ENCODE data around the gene INPP5B.

INPP5B gene

DNA sequence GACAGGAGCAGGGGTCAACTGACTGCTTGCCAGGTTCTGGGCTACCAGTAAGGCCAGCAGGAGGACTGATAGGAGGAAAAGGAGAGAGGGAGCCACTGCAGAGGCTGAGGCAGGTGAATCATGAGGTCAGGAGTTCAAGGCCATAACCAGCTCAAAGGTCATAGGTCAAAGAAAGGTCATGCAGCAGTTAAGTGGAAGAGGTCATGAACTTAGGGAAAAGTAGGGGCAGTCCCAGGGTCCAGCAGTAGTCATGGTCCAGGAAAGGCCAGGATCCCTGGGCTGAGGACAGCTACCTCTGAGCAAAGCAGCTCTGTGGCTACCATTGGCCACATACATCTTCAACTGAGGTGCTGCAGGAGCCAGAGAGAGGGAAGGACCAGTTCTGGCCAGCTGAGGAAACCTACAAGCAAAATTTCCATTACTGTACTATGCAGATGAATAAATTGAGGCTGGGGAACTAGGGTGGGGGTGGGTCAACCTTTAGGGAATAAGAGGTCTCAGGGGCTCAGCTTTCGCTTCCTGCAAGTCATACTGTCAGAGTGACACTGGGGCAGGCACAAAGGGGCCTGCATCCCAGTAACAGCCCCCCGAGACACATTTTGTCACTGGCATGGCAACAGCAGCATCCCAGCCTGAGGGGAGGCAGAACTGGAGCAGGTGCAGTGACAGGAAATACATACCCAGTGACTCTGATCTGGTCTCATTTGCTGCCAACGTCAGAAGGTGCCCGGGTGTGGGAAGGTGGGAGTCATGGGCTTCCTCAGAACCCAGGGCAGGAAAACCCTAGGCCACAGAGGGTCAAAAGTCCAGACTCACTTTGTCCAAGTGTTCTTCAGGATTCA lies 5.2 kb upstream of the INPP5B start:
- H3K4me3 ChIP-seq (ENCODE audit: low read depth, low read length) = no peak overlapping the region
- no peak overlapping the region for H2BK5ac ChIP-seq (ENCODE audit: low read depth, low read length, poor library complexity)
- no peak overlapping the region for H2AK5ac ChIP-seq (ENCODE audit: low read length)
- H4K91ac ChIP-seq (ENCODE audit: low read depth, low read length) = no peak overlapping the region
- no peak overlapping the region for H4K8ac ChIP-seq (ENCODE audit: low read depth, low read length)
- no peak for DNase-seq
- H2AFZ ChIP-seq (ENCODE audit: insufficient read depth, low read length, poor library complexity) = no peak overlapping the region
- H3K79me1 ChIP-seq (ENCODE audit: low read length) = no peaks in the 10 kb centered on the region
- H3K27me3 ChIP-seq (ENCODE audit: insufficient read depth, low read length) = no peaks in the 10 kb centered on the region
- H3K27ac ChIP-seq (ENCODE audit: low read depth, low read length) = no peak overlapping the region
- no peak overlapping the region for H3K4ac ChIP-seq (ENCODE audit: low read depth, low read length)
- H2BK12ac ChIP-seq (ENCODE audit: low read length) = no peak overlapping the region
- peaks cover 2 to 6% of the 10 kb centered on the region in 2 experiments for H3K36me3 ChIP-seq (ENCODE audit: control insufficient read depth in 1 of 2, insufficient read depth in 2 of 2, low read length in 2 of 2)
- WGBS (ENCODE audit: extremely low coverage, insufficient coverage, insufficient read length) = no CpG with 5 or more reads among the region's 4 CpGs
- H3K14ac ChIP-seq (ENCODE audit: low read length) = no peak overlapping the region
- no peak overlapping the region for H3K23ac ChIP-seq (ENCODE audit: low read length)
- no peak overlapping the region for H3K18ac ChIP-seq (ENCODE audit: low read length)
- H4K12ac ChIP-seq (ENCODE audit: low read depth, low read length) = no peak overlapping the region
- H3K9me3 ChIP-seq (ENCODE audit: insufficient read depth, low read depth, low read length) = no peaks in the 10 kb centered on the region
- no peak overlapping the region for H3K9ac ChIP-seq (ENCODE audit: low read length)
- H3K4me2 ChIP-seq (ENCODE audit: low read length) = no peak overlapping the region
- H3K79me2 ChIP-seq (ENCODE audit: control insufficient read depth, insufficient read depth, low read length, poor library complexity) = no peaks in the 10 kb centered on the region
- H2BK120ac ChIP-seq (ENCODE audit: insufficient read depth, low read length, poor library complexity) = no peak overlapping the region
- peaks cover 4% of the 10 kb centered on the region in 2 experiments for H3K4me1 ChIP-seq (ENCODE audit: control insufficient read depth in 1 of 2, insufficient read depth in 2 of 2, low read length in 2 of 2)

DNA sequence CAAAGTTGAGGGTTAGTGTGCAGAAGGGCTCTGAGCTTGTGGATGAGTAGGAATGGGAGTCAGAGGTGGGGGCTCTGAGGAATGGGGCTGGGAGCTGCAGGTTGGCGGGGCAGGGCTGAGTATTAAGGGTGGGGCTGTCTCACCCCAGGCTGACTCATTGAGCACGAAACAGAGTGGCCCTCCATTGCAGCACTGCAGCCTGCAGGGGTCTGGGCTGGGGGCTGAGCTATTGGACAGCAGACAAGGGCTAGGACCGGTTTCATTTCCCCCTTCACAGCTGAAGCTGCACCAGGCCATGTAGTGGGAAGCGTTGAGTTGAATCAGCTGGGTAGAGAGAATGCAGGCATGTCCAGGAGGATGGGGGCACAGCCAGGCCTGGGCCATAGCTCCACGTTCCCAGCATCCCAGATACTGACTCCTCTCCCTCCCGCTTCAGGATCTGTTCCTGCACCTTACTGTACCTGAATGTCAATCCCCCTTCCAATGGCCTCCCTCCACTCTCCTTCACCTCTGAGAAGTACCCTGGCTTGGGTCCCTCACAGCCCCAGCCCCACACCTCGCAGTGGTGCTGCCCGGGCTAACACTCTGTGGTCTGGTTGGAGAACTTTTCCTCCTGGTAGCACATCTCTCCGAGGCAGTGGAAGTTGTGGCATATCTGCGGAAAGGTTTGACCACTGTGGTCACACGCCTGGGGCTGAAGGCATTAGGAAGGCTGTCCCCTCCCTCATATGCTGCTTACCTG lies 4.4 kb upstream of the INPP5B start:
- no peak overlapping the region for H2BK120ac ChIP-seq (ENCODE audit: insufficient read depth, low read length, poor library complexity)
- H4K8ac ChIP-seq (ENCODE audit: low read depth, low read length) = no peak overlapping the region
- no peaks in the 10 kb centered on the region for H3K27me3 ChIP-seq (ENCODE audit: insufficient read depth, low read length)
- no peaks in the 10 kb centered on the region for H3K9me3 ChIP-seq (ENCODE audit: insufficient read depth, low read depth, low read length)
- WGBS (ENCODE audit: extremely low coverage, insufficient coverage, insufficient read length) = no CpG with 5 or more reads among the region's 11 CpGs
- no peak overlapping the region for H3K4me3 ChIP-seq (ENCODE audit: low read depth, low read length)
- no peak overlapping the region for H3K9ac ChIP-seq (ENCODE audit: low read length)
- H3K4me2 ChIP-seq (ENCODE audit: low read length) = no peak overlapping the region
- H3K36me3 ChIP-seq (ENCODE audit: control insufficient read depth in 1 of 2, insufficient read depth in 2 of 2, low read length in 2 of 2) = peaks cover under 1% of the 10 kb centered on the region in 2 experiments
- H3K4ac ChIP-seq (ENCODE audit: low read depth, low read length) = no peak overlapping the region
- no peak overlapping the region for H2AK5ac ChIP-seq (ENCODE audit: low read length)
- no peak overlapping the region for H4K12ac ChIP-seq (ENCODE audit: low read depth, low read length)
- no peak for DNase-seq
- H2AFZ ChIP-seq (ENCODE audit: insufficient read depth, low read length, poor library complexity) = no peak overlapping the region
- H3K79me1 ChIP-seq (ENCODE audit: low read length) = peaks cover 4% of the 10 kb centered on the region
- H3K14ac ChIP-seq (ENCODE audit: low read length) = no peak overlapping the region
- no peak overlapping the region for H2BK12ac ChIP-seq (ENCODE audit: low read length)
- H3K18ac ChIP-seq (ENCODE audit: low read length) = no peak overlapping the region
- peaks cover 2% of the 10 kb centered on the region for H3K79me2 ChIP-seq (ENCODE audit: control insufficient read depth, insufficient read depth, low read length, poor library complexity)
- no peak overlapping the region for H3K23ac ChIP-seq (ENCODE audit: low read length)
- H3K4me1 ChIP-seq (ENCODE audit: control insufficient read depth in 1 of 2, insufficient read depth in 2 of 2, low read length in 2 of 2) = peaks cover 4 to 6% of the 10 kb centered on the region in 2 experiments
- no peak overlapping the region for H3K27ac ChIP-seq (ENCODE audit: low read depth, low read length)
- H2BK5ac ChIP-seq (ENCODE audit: low read depth, low read length, poor library complexity) = no peak overlapping the region
- no peak overlapping the region for H4K91ac ChIP-seq (ENCODE audit: low read depth, low read length)

DNA sequence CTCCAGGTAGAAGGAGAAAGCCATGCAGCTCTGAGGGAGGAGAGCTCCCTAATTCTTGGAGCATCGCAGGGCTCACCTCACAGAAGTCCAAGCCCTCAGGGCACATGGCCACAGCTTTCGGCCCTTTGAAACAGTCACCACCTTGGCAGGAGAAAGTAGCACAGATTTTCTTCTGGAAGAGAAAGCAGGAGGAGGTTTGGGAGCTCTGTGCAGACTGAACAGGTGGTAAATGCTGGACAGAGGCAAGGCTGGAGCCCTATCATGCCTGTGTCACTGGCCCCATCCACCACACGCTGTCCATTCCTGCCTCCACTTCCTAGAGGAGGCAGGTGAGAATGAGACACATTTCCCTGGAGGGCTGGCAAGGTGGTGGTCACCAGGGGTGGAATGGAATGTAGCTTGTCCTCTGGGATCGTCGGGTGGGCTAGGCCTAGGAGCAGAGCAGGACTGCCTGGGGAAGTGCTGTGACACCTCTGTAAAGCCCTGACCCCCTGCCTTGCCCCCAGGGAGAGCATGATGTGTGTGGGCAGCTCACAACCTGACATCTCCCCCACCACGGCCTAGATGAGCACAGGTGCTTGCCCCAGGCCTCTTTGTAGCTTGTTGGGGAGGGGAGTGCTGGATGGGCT lies 2.8 kb upstream of the INPP5B start:
- H3K9ac ChIP-seq (ENCODE audit: low read length) = no peak overlapping the region
- H2BK12ac ChIP-seq (ENCODE audit: low read length) = no peak overlapping the region
- no peaks in the 10 kb centered on the region for H3K27me3 ChIP-seq (ENCODE audit: insufficient read depth, low read length)
- no peak overlapping the region for H3K14ac ChIP-seq (ENCODE audit: low read length)
- H2AFZ ChIP-seq (ENCODE audit: insufficient read depth, low read length, poor library complexity) = no peak overlapping the region
- H3K4me1 ChIP-seq (ENCODE audit: control insufficient read depth in 1 of 2, insufficient read depth in 2 of 2, low read length in 2 of 2) = peaks cover 6 to 13% of the 10 kb centered on the region in 2 experiments
- H3K4me3 ChIP-seq (ENCODE audit: low read depth, low read length) = no peak overlapping the region
- H3K36me3 ChIP-seq (ENCODE audit: control insufficient read depth in 1 of 2, insufficient read depth in 2 of 2, low read length in 2 of 2) = no peaks in the 10 kb centered on the region
- H2BK120ac ChIP-seq (ENCODE audit: insufficient read depth, low read length, poor library complexity) = no peak overlapping the region
- H3K23ac ChIP-seq (ENCODE audit: low read length) = no peak overlapping the region
- no peak overlapping the region for H4K12ac ChIP-seq (ENCODE audit: low read depth, low read length)
- no peaks in the 10 kb centered on the region for H3K9me3 ChIP-seq (ENCODE audit: insufficient read depth, low read depth, low read length)
- no peak overlapping the region for H2BK5ac ChIP-seq (ENCODE audit: low read depth, low read length, poor library complexity)
- no peak overlapping the region for H2AK5ac ChIP-seq (ENCODE audit: low read length)
- H3K18ac ChIP-seq (ENCODE audit: low read length) = no peak overlapping the region
- no CpG with 5 or more reads among the region's 6 CpGs for WGBS (ENCODE audit: extremely low coverage, insufficient coverage, insufficient read length)
- H4K91ac ChIP-seq (ENCODE audit: low read depth, low read length) = no peak overlapping the region
- peaks cover 2% of the 10 kb centered on the region for H3K79me2 ChIP-seq (ENCODE audit: control insufficient read depth, insufficient read depth, low read length, poor library complexity)
- no peak overlapping the region for H3K4me2 ChIP-seq (ENCODE audit: low read length)
- peaks cover 4% of the 10 kb centered on the region for H3K79me1 ChIP-seq (ENCODE audit: low read length)
- no peak overlapping the region for H3K27ac ChIP-seq (ENCODE audit: low read depth, low read length)
- H3K4ac ChIP-seq (ENCODE audit: low read depth, low read length) = no peak overlapping the region
- no peak overlapping the region for H4K8ac ChIP-seq (ENCODE audit: low read depth, low read length)
- DNase-seq = peak; percentile 33 to 58

DNA sequence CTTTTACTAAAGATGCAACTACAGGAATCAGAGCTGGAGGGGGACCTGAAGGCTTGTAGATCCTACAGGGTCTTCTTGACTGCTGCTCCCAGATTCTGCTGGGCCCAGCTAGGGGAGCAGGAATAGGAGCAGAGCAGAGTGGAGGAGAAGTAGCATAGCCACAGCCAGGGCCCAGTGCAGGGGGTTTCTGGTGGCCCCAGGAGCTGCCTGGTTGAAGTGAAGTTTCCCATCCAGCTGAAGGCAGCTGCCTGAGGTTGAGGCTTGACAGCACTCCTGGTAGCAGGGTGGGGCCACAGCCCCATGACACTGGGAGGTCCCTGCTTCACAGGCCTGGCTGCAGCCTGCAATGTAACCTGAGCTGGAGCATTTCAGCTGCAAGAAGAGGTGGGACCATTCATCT lies 2.0 kb upstream of the INPP5B start:
- Histone ChIP-seq H2AK5ac (ENCODE audit: low read length) (no peak overlapping the region), H3K4me2 (ENCODE audit: low read length) (no peak overlapping the region), H2BK5ac (ENCODE audit: low read depth, low read length, poor library complexity) (no peak overlapping the region), H3K79me1 (ENCODE audit: low read length) (peaks cover 4% of the 10 kb centered on the region), H3K23ac (ENCODE audit: low read length) (no peak overlapping the region), H3K9me3 (ENCODE audit: insufficient read depth, low read depth, low read length) (no peaks in the 10 kb centered on the region), H3K27ac (ENCODE audit: low read depth, low read length) (no peak overlapping the region), H4K91ac (ENCODE audit: low read depth, low read length) (no peak overlapping the region), H3K36me3 (ENCODE audit: control insufficient read depth in 1 of 2, insufficient read depth in 2 of 2, low read length in 2 of 2) (no peaks in the 10 kb centered on the region), H3K4ac (ENCODE audit: low read depth, low read length) (no peak overlapping the region), H4K12ac (ENCODE audit: low read depth, low read length) (no peak overlapping the region), H3K14ac (ENCODE audit: low read length) (no peak overlapping the region), H3K9ac (ENCODE audit: low read length) (no peak overlapping the region), H2AFZ (ENCODE audit: insufficient read depth, low read length, poor library complexity) (no peak overlapping the region), H3K79me2 (ENCODE audit: control insufficient read depth, insufficient read depth, low read length, poor library complexity) (peaks cover 2% of the 10 kb centered on the region), H3K4me3 (ENCODE audit: low read depth, low read length) (no peak overlapping the region), H3K27me3 (ENCODE audit: insufficient read depth, low read length) (no peaks in the 10 kb centered on the region), H2BK120ac (ENCODE audit: insufficient read depth, low read length, poor library complexity) (no peak overlapping the region), H2BK12ac (ENCODE audit: low read length) (no peak overlapping the region), H4K8ac (ENCODE audit: low read depth, low read length) (no peak overlapping the region), H3K4me1 (ENCODE audit: control insufficient read depth in 1 of 2, insufficient read depth in 2 of 2, low read length in 2 of 2) (peaks cover 6 to 13% of the 10 kb centered on the region in 2 experiments), H3K18ac (ENCODE audit: low read length) (no peak overlapping the region)
- DNase-seq = no peak

Data from trophoblast cell (in vitro differentiated cells and primary cell).